ENCODE data around the gene LIF. TPM values are rescaled to one million over a fixed set of nuclear protein-coding genes. Genes with fewer than 3 reads are reported as not detected.

Gene LIF
- polyA plus RNA-seq, 2 donors, result 0.54 to 1.0 TPM

DNA sequence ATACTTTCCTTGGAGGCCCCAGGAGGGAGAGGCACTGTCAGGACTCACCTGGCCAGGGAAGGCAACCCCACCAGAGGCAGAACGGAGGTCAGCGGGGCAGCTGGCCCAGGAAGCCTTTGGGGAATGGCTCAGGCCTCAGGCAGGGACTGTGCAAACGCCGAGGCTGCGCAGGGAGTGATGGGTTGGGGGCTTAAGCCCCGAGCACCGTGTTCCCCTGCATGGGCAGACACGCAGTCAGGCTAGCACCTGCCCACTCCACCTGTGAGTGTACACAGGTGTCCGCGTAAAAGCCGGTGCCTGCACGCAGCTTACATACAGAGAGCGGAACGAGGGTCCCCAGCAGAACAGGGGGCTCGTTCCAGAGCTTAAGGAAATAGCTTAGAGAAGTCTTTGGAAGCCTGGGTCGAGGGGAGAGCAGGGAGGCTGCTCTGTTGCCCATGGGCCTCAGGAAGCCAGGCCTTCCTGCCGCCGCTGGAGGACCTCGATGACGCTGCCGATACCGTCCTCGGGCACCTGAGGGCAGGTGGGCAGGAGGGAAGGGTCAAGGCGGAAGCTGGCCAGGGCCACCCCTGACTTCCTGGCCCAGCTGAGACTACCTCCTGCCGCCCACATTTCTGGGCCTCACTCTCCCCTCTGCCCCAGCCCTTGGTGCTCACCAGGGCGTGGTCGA, 38.8 kb upstream of the LIF start:
- Histone ChIP-seq H3K27ac (ENCODE audit: low read depth in 2 of 2, low read length in 1 of 2) (no peak overlapping the region), H3K27me3 (ENCODE audit: control insufficient read depth in 1 of 2, insufficient read depth in 2 of 2, low read length in 2 of 2) (no peaks in the 10 kb centered on the region), H3K36me3 (ENCODE audit: control insufficient read depth in 2 of 2, insufficient read depth in 2 of 2, low read length in 1 of 2) (peaks cover 4 to 32% of the 10 kb centered on the region in 2 donors), H3K4me1 (ENCODE audit: control insufficient read depth in 2 of 2, insufficient read depth in 2 of 2, low read length in 1 of 2) (peaks cover 0 to 15% of the 10 kb centered on the region in 2 donors), H3K9me3 (ENCODE audit: control insufficient read depth in 2 of 2, insufficient read depth in 1 of 2, low read depth in 1 of 2, low read length in 1 of 2) (no peaks in the 10 kb centered on the region), H3K4me3 (ENCODE audit: low read depth in 1 of 2, low read length in 2 of 2) (no peak overlapping the region)
- WGBS, 2 donors, result 87 to 90% methylated on average over 27 of the region's 27 CpGs

DNA sequence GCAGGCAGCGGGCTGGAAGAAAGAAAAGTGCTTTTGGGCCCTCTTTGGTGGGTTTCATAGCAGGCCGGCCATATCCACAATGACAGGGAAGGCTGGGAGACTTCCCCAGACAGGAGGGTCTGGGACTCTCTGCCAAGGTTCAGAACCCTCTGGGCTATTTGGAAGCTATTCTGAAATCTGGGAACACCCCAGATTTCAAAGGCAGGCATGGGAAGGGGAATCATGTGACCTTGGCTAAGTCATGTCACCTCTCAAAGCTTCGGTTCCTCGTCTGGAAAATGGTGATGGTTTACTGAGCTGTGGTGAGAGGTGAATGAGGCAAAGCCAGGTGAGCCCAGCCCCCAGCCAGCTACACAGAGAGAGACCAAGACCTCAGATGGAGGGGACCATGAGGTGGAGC, 38.1 kb upstream of the LIF start:
- no peak overlapping the region for H3K27ac ChIP-seq (ENCODE audit: low read depth in 2 of 2, low read length in 1 of 2)
- 71 to 77% methylated on average over 4 of the region's 4 CpGs for WGBS, 2 donors
- H3K4me3 ChIP-seq (ENCODE audit: low read depth in 1 of 2, low read length in 2 of 2), result no peak overlapping the region
- peaks cover 0 to 11% of the 10 kb centered on the region in 2 donors for H3K4me1 ChIP-seq (ENCODE audit: control insufficient read depth in 2 of 2, insufficient read depth in 2 of 2, low read length in 1 of 2)
- H3K27me3 ChIP-seq (ENCODE audit: control insufficient read depth in 1 of 2, insufficient read depth in 2 of 2, low read length in 2 of 2), result no peaks in the 10 kb centered on the region
- no peaks in the 10 kb centered on the region for H3K9me3 ChIP-seq (ENCODE audit: control insufficient read depth in 2 of 2, insufficient read depth in 1 of 2, low read depth in 1 of 2, low read length in 1 of 2)
- H3K36me3 ChIP-seq (ENCODE audit: control insufficient read depth in 2 of 2, insufficient read depth in 2 of 2, low read length in 1 of 2), result peaks cover 4 to 32% of the 10 kb centered on the region in 2 donors

- Histone ChIP-seq H3K9me3 (ENCODE audit: control insufficient read depth in 2 of 2, insufficient read depth in 1 of 2, low read depth in 1 of 2, low read length in 1 of 2) (no peaks in the 10 kb centered on the region), H3K4me3 (ENCODE audit: low read depth in 1 of 2, low read length in 2 of 2) (no peak overlapping the region), H3K4me1 (ENCODE audit: control insufficient read depth in 2 of 2, insufficient read depth in 2 of 2, low read length in 1 of 2) (peaks cover 0 to 13% of the 10 kb centered on the region in 2 donors), H3K36me3 (ENCODE audit: control insufficient read depth in 2 of 2, insufficient read depth in 2 of 2, low read length in 1 of 2) (peaks cover 4 to 32% of the 10 kb centered on the region in 2 donors), H3K27ac (ENCODE audit: low read depth in 2 of 2, low read length in 1 of 2) (no peak overlapping the region), H3K27me3 (ENCODE audit: control insufficient read depth in 1 of 2, insufficient read depth in 2 of 2, low read length in 2 of 2) (no peaks in the 10 kb centered on the region)
- 77 to 84% methylated on average over 9 of the region's 9 CpGs for WGBS, 2 donors
Measured at GRCh38 chr22:30284172-30284571, 37.6 kb upstream of the LIF start.

DNA sequence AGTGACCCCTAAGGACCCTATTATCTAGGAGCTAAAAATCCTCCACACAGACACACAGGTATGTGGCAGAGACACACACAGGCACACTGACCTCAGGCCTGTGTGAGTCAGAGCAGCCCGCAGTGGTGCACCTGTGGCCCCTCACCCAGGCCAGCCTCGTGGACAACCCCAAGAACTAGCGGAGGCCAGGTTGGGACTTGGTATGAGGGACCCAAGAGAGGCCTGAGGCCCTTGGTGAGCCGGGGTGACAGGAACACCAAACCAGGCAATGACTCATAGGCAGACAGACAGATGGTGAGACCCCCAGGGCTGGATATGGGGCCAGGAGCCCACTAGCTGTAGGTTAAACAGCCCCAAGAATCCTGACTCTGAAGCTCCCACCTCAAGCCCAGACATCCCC, 36.8 kb upstream of the LIF start:
- Histone ChIP-seq H3K9me3 (ENCODE audit: control insufficient read depth in 2 of 2, insufficient read depth in 1 of 2, low read depth in 1 of 2, low read length in 1 of 2) (no peaks in the 10 kb centered on the region), H3K27ac (ENCODE audit: low read depth in 2 of 2, low read length in 1 of 2) (no peak overlapping the region), H3K27me3 (ENCODE audit: control insufficient read depth in 1 of 2, insufficient read depth in 2 of 2, low read length in 2 of 2) (no peaks in the 10 kb centered on the region), H3K36me3 (ENCODE audit: control insufficient read depth in 2 of 2, insufficient read depth in 2 of 2, low read length in 1 of 2) (peaks cover 4 to 32% of the 10 kb centered on the region in 2 donors), H3K4me3 (ENCODE audit: low read depth in 1 of 2, low read length in 2 of 2) (no peak overlapping the region), H3K4me1 (ENCODE audit: control insufficient read depth in 2 of 2, insufficient read depth in 2 of 2, low read length in 1 of 2) (peaks cover 0 to 18% of the 10 kb centered on the region in 2 donors)
- WGBS, 2 donors, result 78 to 94% methylated on average over 4 of the region's 4 CpGs

DNA sequence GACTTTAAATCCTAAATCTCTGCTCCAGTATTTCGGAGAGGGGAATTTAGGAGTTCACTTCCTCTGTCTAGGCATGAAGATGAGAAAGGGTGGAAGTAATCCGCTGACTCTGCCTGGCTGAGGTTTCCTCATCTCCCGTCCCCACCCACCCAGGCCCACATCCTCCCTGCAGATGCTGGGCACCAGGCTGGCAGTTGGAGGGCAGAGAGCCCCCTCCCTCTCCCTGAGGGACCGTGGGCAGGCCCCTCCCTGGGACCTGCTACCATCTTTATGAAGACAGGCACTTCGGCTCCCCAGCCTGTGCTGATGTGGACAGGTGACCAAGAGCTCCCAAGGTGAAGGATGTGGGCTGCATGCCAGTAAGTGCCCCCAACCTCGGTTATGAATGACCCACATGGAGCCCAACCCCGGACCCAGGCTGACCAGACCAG, 36.1 kb upstream of the LIF start:
- 70 to 71% methylated on average over 6 to 7 of the region's 7 CpGs for WGBS, 2 donors
- Histone ChIP-seq H3K27me3 (ENCODE audit: control insufficient read depth in 1 of 2, insufficient read depth in 2 of 2, low read length in 2 of 2) (no peaks in the 10 kb centered on the region), H3K36me3 (ENCODE audit: control insufficient read depth in 2 of 2, insufficient read depth in 2 of 2, low read length in 1 of 2) (peaks cover 4 to 32% of the 10 kb centered on the region in 2 donors), H3K4me1 (ENCODE audit: control insufficient read depth in 2 of 2, insufficient read depth in 2 of 2, low read length in 1 of 2) (peaks cover 3 to 24% of the 10 kb centered on the region in 2 donors), H3K4me3 (ENCODE audit: low read depth in 1 of 2, low read length in 2 of 2) (no peak overlapping the region), H3K9me3 (ENCODE audit: control insufficient read depth in 2 of 2, insufficient read depth in 1 of 2, low read depth in 1 of 2, low read length in 1 of 2) (no peaks in the 10 kb centered on the region), H3K27ac (ENCODE audit: low read depth in 2 of 2, low read length in 1 of 2) (no peak overlapping the region)

- Histone ChIP-seq H3K4me3 (ENCODE audit: low read depth in 1 of 2, low read length in 2 of 2) (no peak overlapping the region), H3K36me3 (ENCODE audit: control insufficient read depth in 2 of 2, insufficient read depth in 2 of 2, low read length in 1 of 2) (peaks cover 4 to 19% of the 10 kb centered on the region in 2 donors), H3K27me3 (ENCODE audit: control insufficient read depth in 1 of 2, insufficient read depth in 2 of 2, low read length in 2 of 2) (no peaks in the 10 kb centered on the region), H3K9me3 (ENCODE audit: control insufficient read depth in 2 of 2, insufficient read depth in 1 of 2, low read depth in 1 of 2, low read length in 1 of 2) (no peaks in the 10 kb centered on the region), H3K27ac (ENCODE audit: low read depth in 2 of 2, low read length in 1 of 2) (no peak overlapping the region), H3K4me1 (ENCODE audit: control insufficient read depth in 2 of 2, insufficient read depth in 2 of 2, low read length in 1 of 2) (peaks cover 6 to 19% of the 10 kb centered on the region in 2 donors)
- WGBS, 2 donors, result 71 to 77% methylated on average over 8 of the region's 8 CpGs
Measured at GRCh38 chr22:30280505-30280904, 33.9 kb upstream of the LIF start.

- H3K9me3 ChIP-seq (ENCODE audit: control insufficient read depth in 2 of 2, insufficient read depth in 1 of 2, low read depth in 1 of 2, low read length in 1 of 2), result no peaks in the 10 kb centered on the region
- peaks cover 6 to 21% of the 10 kb centered on the region in 2 donors for H3K4me1 ChIP-seq (ENCODE audit: control insufficient read depth in 2 of 2, insufficient read depth in 2 of 2, low read length in 1 of 2)
- H3K4me3 ChIP-seq (ENCODE audit: low read depth in 1 of 2, low read length in 2 of 2), result no peak overlapping the region
- WGBS, 2 donors, result 90 to 91% methylated on average over 5 of the region's 5 CpGs
- no peaks in the 10 kb centered on the region for H3K27me3 ChIP-seq (ENCODE audit: control insufficient read depth in 1 of 2, insufficient read depth in 2 of 2, low read length in 2 of 2)
- no peak overlapping the region for H3K27ac ChIP-seq (ENCODE audit: low read depth in 2 of 2, low read length in 1 of 2)
- H3K36me3 ChIP-seq (ENCODE audit: control insufficient read depth in 2 of 2, insufficient read depth in 2 of 2, low read length in 1 of 2), result peaks cover 4 to 13% of the 10 kb centered on the region in 2 donors
Measured at GRCh38 chr22:30279932-30280331, 33.4 kb upstream of the LIF start.

DNA sequence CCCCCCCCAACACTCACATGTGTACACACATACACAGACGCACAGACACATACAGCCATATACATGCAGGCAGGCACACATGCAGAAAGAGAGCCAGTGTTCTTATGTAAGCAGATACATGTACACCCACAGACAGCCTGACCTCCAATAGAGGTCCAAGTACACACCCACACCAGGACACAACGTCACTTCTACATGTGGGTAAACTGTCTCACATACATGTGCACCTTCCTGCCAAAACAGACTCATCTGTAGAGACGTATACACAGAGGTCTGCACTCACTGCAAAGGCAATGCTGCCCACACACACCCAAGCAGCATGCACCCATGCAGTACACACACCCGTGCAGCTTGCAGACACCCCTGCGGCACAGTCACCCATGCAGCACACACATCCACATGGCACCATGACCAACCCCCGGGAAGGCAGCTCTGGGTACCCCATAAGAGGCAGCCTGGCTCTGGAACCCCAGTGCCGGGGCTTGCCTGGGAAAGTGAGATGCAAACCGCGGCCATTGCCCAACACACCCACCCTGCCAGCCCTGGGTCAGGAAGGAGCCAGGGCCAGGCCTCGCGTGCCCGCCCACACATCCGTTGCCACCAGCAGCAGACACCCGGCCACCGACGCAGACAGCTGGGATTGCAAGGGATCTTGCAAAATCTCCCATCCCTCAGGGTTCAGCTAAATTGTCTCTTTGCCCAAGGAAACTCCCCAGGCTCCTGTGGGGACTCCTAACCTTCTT, 32.7 kb upstream of the LIF start:
- H3K27ac ChIP-seq (ENCODE audit: low read depth in 2 of 2, low read length in 1 of 2), result no peak overlapping the region
- no peaks in the 10 kb centered on the region for H3K9me3 ChIP-seq (ENCODE audit: control insufficient read depth in 2 of 2, insufficient read depth in 1 of 2, low read depth in 1 of 2, low read length in 1 of 2)
- peaks cover 6 to 21% of the 10 kb centered on the region in 2 donors for H3K4me1 ChIP-seq (ENCODE audit: control insufficient read depth in 2 of 2, insufficient read depth in 2 of 2, low read length in 1 of 2)
- peaks cover 4 to 8% of the 10 kb centered on the region in 2 donors for H3K36me3 ChIP-seq (ENCODE audit: control insufficient read depth in 2 of 2, insufficient read depth in 2 of 2, low read length in 1 of 2)
- no peak overlapping the region for H3K4me3 ChIP-seq (ENCODE audit: low read depth in 1 of 2, low read length in 2 of 2)
- no peaks in the 10 kb centered on the region for H3K27me3 ChIP-seq (ENCODE audit: control insufficient read depth in 1 of 2, insufficient read depth in 2 of 2, low read length in 2 of 2)
- 47 to 48% methylated on average over 16 of the region's 16 CpGs for WGBS, 2 donors

DNA sequence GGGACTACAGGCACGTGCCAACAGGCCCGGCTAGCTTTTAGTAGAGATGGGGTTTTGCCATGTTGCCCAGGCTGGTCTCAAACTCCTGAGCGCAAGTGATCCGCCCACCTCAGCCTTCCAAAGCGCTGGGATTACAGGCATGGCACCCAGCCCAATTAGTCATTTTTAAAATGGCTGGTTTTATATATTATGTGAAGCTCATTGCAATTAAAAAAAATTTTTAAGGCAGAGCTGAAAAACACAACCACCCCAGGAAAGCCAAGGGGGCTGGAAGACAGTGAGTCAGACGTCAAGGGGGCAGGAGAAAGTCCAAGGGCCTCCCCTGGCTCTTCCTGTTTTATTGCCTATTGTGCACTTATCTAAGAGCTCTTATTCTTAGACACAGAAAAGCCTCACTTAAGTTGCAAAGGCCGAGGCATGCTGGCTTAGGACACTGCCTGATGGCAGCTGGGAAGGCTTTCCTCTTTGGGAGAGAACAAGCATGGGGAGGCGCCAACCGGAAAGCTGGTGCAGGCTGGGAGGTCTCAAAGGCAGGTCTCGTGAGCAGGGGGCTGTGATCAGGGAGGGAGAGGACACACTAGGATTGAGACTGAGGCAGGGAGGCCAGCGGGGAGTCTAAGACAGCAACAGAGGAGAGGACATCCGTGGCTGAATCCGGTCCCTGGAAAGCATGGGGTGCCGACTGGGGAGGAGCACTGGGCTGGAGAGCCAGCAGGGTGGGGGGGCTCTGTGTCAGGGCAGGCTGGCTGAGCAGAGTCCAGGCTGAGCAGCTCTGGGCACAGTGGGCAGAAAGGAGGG, 31.2 kb upstream of the LIF start:
- Histone ChIP-seq H3K27ac (ENCODE audit: low read depth in 2 of 2, low read length in 1 of 2) (peak overlapping the region; percentile 72 to 93), H3K4me1 (ENCODE audit: control insufficient read depth in 2 of 2, insufficient read depth in 2 of 2, low read length in 1 of 2) (peaks cover 6 to 19% of the 10 kb centered on the region in 2 donors), H3K4me3 (ENCODE audit: low read depth in 1 of 2, low read length in 2 of 2) (no peak overlapping the region), H3K36me3 (ENCODE audit: control insufficient read depth in 2 of 2, insufficient read depth in 2 of 2, low read length in 1 of 2) (peaks cover 0 to 1% of the 10 kb centered on the region in 2 donors), H3K9me3 (ENCODE audit: control insufficient read depth in 2 of 2, insufficient read depth in 1 of 2, low read depth in 1 of 2, low read length in 1 of 2) (no peaks in the 10 kb centered on the region), H3K27me3 (ENCODE audit: control insufficient read depth in 1 of 2, insufficient read depth in 2 of 2, low read length in 2 of 2) (no peaks in the 10 kb centered on the region)
- WGBS, 2 donors, result 28 to 31% methylated on average over 14 of the region's 14 CpGs

All from esophagus (tissue), 2 donors.